Right renal pelvis (tissue), 4 donors: ENCODE results near the gene NGB. TPM values are rescaled to one million over a fixed set of nuclear protein-coding genes. Genes with fewer than 3 reads are reported as not detected.

Source experiments
- DNase-seq, 4 donors: peaks; one replicate each; pipeline ENCODE4 v3.0.0-alpha.2; 2013; ENCODE audit warnings: low read depth in 4 of 4, low spot score in 3 of 4, missing footprints in 1 of 4
- polyA plus RNA-seq, 4 donors: library from polyadenylated mRNA; unstranded; fragments of 120-200 nt; gene quantifications; one replicate each; pipeline ENCODE4 v1.2.1, GENCODE V29; 2013; ENCODE audit not compliant: insufficient read length in 4 of 4

Gene NGB
- polyA plus RNA-seq, 4 donors = 0.05 TPM; not detected in 3

DNA sequence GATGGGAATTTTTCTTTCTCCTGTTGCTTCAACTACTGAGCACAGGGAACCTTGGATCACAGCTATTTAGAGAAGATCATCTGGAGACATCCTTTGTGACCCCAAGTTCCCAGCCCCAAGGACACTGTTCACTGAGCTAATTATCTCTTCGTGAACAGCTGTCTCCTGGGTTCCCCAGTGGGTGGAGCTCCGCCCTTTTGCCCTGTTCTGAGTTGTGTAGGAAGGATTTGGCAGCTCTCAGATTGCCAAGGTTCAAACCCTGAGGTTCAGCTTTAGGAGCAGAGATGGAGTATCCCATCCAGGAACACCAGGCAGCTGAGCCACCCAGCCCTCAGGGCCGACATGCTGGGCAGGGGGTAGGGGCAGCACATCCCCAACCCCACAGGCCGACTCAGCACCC, 32.0 kb downstream of the NGB start:
- no peak for DNase-seq

DNA sequence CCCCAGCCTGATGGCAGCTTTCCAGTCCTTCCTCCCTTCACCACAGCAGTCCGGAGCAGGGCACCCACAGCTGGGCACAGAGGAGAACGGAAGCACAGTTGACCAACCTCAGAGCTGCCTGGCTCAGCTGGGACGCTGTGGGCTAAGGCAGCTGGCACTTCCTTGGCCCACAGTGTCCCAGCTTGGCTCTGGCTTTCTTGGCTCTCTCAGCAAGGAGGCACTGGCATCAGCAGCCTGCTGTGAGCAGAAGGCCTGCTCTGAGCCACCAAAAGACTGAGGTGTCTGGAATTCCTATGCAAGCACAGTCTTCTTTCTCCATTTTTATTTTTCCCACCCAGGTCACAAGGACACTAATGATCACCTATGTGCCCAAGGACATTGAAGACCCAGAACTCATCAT, 32.6 kb downstream of the NGB start:
- DNase-seq = no peak

DNA sequence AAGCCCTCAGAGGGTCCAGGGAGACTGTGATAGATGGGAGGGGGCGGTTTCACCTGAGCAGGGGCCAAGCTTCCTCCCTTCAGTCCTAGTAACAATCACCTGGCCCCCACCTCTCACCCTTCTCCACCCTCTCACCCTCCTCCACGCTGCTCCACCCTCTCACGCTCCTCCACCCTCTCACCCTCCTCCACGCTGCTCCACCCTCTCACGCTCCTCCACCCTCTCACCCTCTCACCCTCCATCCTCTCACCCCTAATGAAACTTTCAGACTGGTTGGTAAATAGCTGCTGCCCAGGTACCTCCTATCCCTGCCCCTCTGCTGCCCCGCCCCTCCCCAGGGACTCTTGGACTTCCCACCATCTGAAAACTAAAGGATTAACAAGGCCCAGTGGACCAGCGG, 34.2 kb downstream of the NGB start:
- DNase-seq = no peak

DNA sequence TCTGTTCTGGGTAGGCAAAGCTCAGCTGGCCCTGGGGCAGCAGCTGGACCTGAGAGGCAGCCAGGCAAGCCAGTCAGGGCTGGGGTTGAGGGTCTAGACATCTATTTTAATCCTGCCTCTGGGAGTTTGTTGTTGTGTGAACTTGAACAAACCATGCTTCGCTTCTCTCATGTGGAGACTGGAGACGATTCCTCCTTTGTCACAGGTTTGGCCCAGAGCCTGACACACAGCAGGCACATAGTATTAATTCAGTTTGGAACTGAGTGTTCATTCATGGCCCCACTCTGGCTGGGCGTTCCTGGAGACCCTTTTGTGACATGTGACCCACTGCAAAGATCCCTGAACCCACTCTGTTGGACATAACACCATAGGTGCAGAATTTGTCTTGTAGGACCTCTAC, 39.3 kb downstream of the NGB start:
- no peak for DNase-seq

DNA sequence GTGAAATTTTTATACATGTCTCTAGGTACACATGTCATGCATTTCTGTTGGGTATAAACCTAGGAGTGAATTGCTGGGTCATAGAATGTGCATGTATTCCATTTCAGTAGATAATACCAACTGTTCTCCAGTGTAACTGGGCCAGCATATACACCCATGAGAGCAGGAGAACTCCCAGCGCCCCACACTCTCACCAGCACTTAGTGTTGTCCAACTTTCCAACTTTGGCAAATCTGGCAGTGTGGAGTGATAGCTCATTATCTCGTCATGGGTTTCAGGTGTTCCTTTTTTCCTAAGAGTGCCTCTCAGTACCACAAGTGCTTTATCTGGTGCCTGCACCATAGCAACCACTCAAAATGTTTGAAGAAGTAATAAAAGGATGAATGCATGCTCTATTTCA, 40.1 kb downstream of the NGB start:
- DNase-seq = no peak

DNA sequence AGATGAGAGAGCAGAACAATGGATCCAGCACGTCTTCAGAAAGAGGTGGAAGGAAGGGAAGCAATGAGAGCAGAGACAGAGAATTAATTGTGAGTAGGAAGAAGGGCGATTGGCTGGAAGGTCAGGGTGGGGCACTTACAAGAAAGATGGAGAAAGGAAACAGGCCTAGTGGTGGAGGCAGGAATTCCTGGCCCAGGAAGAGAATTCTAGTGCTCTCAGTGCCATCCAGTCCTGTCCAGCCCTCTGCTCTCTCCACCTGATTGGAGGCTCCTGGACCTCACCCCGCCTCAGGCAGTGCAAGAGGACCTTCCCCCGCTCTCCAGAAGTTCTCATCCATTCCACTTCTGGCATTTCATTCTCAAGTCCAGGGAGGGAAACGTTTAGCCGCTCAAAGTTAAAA, 43.0 kb downstream of the NGB start:
- DNase-seq = no peak

DNA sequence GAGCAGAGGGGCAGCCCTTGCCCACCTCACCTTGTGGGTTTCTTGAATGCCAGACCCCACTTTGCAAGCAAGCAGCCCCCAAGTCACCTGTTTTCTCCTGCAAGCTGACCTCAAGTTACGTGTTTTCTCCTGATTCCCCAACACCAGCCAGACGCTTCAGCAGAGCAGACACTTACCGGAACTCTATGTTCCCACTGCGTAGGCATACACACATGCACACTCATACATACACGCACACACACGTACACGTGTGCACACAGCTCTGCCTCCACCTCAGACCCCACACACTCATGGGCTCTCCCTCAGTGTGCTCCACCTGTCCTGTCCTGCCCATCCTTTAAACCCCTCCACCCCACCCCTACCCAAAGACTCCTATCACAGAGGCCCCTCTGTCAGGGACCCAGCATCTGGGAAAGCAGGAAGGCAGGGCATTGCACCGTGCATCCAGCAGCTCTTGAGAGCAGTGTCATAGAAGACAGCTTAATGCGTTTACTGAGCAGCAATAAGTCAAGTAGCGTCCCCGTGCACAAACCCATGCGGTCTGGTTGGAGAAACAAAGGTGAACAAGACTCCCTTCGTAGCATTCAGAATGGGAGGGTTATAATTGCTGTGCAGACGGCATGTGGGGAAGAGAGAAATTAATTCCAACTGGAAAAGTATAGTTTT, 45.0 kb downstream of the NGB start:
- no peak for DNase-seq

DNA sequence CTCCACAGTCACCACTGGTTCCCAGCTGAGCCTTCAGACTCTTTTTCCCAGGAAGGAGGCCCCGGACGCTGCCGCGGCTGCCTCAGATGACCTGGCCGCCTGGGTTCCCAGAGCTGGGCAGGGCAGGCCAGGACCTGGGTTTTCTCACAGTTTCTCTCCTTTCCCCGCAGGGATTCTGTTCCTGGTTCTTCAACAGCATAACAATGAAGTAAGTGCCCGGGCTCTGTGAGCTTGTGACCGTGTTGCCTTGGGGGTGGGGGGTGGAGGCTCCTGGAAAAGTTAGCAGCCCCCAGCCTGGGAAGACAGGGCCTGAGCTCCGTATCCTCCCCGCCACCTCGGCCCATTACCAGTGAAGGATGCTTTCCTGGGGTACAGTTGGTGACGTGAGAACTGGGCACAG, 45.8 kb downstream of the NGB start:
- no peak for DNase-seq

DNA sequence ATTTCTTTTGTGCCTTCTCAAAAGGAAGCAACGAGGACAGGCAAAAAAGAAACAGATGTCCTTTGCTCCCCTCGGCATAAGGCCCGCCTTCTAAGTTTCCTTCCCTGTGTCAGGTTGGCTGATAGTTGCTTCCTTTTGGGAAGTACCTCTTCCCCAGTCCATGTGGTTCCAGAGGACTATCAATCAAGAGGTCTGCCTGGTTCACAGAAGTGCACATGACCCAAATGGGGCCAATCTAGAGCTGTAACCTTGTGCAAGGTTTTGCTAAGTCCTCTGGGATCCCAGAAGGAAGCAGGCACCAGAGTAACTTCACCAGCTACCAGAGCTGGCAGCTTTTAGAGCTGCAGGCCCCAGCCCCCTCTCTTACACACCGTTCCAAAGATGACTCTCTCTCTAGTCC, 46.8 kb downstream of the NGB start:
- DNase-seq = no peak

DNA sequence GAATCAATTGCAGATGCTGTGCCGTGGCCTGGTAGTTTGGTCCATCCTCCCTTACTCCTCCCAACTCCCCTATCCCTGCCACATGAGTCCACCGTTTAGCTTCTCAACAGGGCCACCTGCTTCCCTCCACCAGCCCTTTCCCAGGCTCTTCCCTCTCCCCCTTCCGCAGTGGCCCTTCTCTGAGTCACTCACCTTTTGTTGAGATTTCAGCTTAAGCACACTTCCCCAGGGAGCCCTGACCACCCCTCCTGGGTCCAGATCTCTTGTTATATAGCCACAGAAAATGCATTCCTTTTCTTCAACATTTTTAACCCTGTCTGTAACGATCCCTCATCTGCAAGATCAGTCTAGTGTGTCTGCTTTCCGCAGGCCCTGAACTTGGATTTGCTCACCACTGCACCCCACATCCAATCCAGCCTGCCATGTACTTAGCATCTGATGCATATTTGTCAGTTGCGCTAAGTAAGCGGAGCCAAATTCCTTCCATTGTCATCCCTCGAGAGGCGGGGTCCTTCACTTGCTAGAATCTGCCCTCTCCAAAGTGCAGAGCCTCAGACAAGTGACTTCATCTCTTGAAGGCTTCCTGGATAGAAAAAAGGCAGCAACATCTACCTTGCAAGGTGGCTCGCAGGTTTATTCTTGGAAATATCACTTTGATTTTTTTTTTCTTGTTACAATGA, 48.3 kb downstream of the NGB start:
- DNase-seq = no peak

DNA sequence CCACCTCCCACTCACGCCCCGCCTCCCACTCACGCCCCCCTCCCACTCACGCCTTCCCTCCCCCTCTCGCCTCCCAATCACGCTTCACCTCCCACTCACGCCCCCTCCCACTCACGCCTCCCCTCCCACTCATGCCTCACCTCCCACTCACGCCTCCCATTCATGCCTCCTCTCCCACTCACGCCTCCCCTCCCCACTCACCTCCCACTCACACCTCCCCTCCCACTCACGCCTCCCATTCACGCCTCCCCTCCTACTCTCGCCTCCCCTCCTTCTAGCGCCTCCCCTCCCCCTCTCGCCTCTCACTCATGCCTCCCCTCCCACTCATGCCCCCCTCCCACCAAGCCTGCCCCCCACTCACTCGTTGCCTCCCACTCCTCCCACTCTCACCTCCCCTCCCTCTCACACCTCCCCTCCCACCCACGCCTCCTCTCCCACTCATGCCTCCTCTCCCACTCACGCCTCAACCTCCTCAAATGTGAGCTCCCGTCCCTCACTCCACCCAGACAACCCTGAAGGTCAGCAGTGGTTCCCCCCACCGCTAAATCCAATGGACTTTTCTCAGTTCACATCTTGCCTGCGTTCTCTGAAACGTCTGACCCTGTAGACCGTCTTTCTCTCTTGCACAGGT, 49.6 kb downstream of the NGB start:
- DNase-seq = no peak

DNA sequence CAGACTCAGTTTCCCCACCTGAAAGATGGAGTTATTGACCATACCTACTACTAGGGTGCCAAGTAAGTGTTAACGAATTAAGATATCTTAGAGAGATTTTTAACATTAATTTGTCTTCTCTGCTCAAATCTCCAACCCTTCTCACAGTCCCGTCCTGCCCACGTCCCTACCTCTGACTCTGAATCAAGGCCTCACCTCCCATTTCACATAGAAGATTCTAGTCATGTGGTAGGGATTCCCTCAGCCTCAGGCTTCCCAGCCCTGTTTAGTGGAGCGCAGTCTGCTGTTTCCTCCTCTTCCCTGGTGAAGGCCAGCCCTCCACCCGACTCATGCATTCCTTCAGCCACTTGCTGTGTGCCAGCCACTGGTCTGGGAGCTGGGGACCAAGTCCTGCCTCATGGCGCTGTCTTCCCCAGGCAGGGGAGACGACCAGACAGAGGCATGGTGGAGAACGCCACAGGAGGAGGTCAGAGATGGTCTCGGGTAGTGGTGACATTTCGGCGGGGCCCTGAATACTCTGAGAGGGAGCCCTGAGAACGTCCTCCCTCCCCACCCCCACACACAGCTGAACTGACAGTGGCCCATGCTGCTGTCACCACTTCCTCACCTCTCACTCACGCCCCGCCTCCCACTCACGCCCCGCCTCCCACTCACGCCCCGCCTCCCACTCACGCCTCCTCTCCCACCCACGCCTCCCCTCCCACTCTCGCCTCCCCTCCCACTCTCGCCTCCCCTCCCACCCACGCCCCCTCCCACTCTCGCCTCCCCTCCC, 50.6 kb downstream of the NGB start:
- no peak for DNase-seq

DNA sequence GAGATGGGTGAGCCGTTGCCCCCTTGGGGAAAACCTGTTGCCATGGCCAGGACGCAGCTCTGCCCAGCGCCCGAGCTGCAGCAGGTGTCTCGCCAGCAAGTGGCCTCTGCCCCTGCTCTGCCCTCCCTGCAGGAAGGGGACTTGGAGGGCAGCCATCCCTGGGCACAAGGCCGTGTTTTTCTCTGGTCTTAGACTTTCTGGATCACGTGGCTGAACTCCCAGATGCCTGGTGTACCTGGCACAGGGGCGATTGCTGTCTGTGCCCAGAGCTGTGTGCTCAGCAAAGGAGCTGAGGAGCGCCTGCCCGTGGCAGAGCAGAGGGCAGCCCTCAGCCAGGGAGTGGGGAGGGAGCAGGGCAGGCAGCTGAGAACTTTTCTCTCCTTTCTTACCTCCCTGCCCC, 51.4 kb downstream of the NGB start:
- DNase-seq = no peak

DNA sequence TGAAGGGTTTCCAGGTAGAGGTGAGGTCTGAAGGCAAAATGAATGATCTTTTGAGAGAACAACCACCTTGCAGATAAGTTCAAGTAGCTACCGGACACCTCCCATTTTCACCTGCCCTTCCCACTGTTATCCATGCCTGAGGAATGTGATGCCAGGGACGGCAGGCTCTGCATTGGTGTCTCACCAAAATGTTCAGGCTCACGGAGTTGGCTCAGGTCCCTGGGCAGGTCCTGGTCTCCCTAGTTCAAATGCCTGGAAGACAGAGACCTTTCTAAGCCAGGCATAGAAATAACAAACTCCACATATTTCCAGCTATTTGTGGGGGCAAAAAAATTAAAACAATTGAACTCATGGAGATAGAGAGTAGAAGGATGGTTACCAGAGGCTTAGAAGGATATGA, 53.5 kb downstream of the NGB start:
- DNase-seq = no peak

Other genes starting within 250 kb of the NGB start
- 10 to 100 TPM; 47.2 to 59.6 (median 52.8) TPM for gene IRF2BPL, start 242.5 kb downstream of the NGB start, polyA plus RNA-seq
- 10 to 100 TPM; 21.6 to 26.7 (median 24.4) TPM for gene CIPC, start 172.9 kb downstream of the NGB start, polyA plus RNA-seq
- under 1 TPM; 0.37 to 0.57 (median 0.38) TPM for gene ZDHHC22, start 129.4 kb downstream of the NGB start, polyA plus RNA-seq
- gene TMEM63C, start 89.4 kb downstream of the NGB start, polyA plus RNA-seq = 1 to 10 TPM in 3 of 4 donors, under 1 TPM in 1; 0.50 to 1.7 (median 1.1) TPM
- gene POMT2, start 49.7 kb upstream of the NGB start, polyA plus RNA-seq = 10 to 100 TPM; 40.7 to 50.5 (median 44.6) TPM
- gene GSTZ1, start 49.8 kb upstream of the NGB start, polyA plus RNA-seq = 10 to 100 TPM; 22.5 to 29.4 (median 26.7) TPM
- gene TMED8, start 105.9 kb upstream of the NGB start, polyA plus RNA-seq = 10 to 100 TPM; 20.2 to 24.9 (median 22.7) TPM
- gene SAMD15, start 106.2 kb upstream of the NGB start, polyA plus RNA-seq = 1 to 10 TPM; 6.3 to 8.4 (median 7.8) TPM
- 1 to 10 TPM; 1.6 to 3.5 (median 2.6) TPM for gene NOXRED1, start 152.3 kb upstream of the NGB start, polyA plus RNA-seq
- 10 to 100 TPM; 29.3 to 31.6 (median 30.0) TPM for gene VIPAS39, start 186.4 kb upstream of the NGB start, polyA plus RNA-seq
- 100 to 1,000 TPM; 192 to 237 (median 209) TPM for gene AHSA1, start 186.9 kb upstream of the NGB start, polyA plus RNA-seq
- 1 to 10 TPM; 1.2 to 2.7 (median 1.9) TPM for gene ISM2, start 227.6 kb upstream of the NGB start, polyA plus RNA-seq